GM12891 (cell line): ENCODE results near the gene NIPA2.

ENCODE experiments used
- POLR2A ChIP-seq: IDR thresholded peaks from 2 replicates; pipeline ENCODE4 v1.6.1; 2011; ENCODE audit warnings: low read depth, low read length, control low read depth
- POLR2AphosphoS5 ChIP-seq: IDR thresholded peaks from 2 replicates; pipeline ENCODE4 v1.6.1; 2011; ENCODE audit warnings: low read depth, low read length, control low read depth
- TAF1 ChIP-seq: IDR thresholded peaks from 2 replicates; pipeline ENCODE4 v1.6.1; 2011; ENCODE audit warnings: low read depth, low read length, control low read depth

- TF ChIP-seq POLR2A: no peak
- TF ChIP-seq POLR2AphosphoS5: no peak
- TF ChIP-seq TAF1: no peak
Observed at GRCh38 chr15:22878103-22878502, 39.6 kb downstream of the NIPA2 start.
